Hepatocyte (in vitro differentiated cells): ENCODE results near the gene INTS11.

Experiments
- EZH2 ChIP-seq: fragments of 200-600 bp; sonication (generic); IDR thresholded peaks from 2 replicates; pipeline ENCODE4 v1.6.1; 2016; ENCODE audit warnings: antibody characterized with exemption, mild to moderate bottlenecking, borderline replicate concordance
- EZH2phosphoT487 ChIP-seq: fragments of 200-600 bp; sonication (generic); IDR thresholded peaks from one replicate; pipeline ENCODE4 v1.6.1; 2018; ENCODE audit warnings: antibody characterized with exemption, mild to moderate bottlenecking, low read depth, moderate library complexity; ENCODE audit not compliant: unreplicated experiment, severe bottlenecking
- TF ChIP-seq, protein P1 (sequence below): fragments of 200-600 bp; sonication (generic); IDR thresholded peaks from 2 replicates; pipeline ENCODE4 v1.5.1; 2016; ENCODE audit warnings: antibody characterized with exemption, mild to moderate bottlenecking; ENCODE audit not compliant: poor library complexity

DNA sequence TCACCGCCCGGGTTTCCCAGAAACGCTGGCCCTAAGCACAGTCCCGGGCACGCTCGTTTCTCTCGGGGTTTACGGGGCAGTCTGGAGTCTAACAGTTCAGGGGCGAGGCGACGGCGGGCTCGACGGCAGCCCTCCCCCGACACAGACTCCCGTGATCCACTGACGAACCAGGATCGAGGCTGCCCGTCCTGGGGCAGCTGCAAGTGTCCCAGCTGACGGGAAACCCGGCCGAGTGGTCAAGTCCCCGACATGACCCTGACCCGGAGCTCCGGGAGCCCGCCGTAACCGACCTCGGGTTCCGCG is 51.3 kb downstream of the INTS11 start:
- TF ChIP-seq, protein P1, sequence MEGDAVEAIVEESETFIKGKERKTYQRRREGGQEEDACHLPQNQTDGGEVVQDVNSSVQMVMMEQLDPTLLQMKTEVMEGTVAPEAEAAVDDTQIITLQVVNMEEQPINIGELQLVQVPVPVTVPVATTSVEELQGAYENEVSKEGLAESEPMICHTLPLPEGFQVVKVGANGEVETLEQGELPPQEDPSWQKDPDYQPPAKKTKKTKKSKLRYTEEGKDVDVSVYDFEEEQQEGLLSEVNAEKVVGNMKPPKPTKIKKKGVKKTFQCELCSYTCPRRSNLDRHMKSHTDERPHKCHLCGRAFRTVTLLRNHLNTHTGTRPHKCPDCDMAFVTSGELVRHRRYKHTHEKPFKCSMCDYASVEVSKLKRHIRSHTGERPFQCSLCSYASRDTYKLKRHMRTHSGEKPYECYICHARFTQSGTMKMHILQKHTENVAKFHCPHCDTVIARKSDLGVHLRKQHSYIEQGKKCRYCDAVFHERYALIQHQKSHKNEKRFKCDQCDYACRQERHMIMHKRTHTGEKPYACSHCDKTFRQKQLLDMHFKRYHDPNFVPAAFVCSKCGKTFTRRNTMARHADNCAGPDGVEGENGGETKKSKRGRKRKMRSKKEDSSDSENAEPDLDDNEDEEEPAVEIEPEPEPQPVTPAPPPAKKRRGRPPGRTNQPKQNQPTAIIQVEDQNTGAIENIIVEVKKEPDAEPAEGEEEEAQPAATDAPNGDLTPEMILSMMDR: no peak
- no peak for TF ChIP-seq EZH2
- TF ChIP-seq EZH2phosphoT487: no peak
